Tibial nerve (tissue), 4 donors: ENCODE results near the gene WFIKKN1. TPM values are rescaled to one million over a fixed set of nuclear protein-coding genes. Genes with fewer than 3 reads are reported as not detected.
A peak's percentile ranks its signal among the peaks of the same experiment; 100 is the strongest.

Experiments
- DNase-seq, 2 donors: peaks; one replicate each; pipeline ENCODE4 v3.0.0-alpha.2; 2019; ENCODE audit warnings: low spot score in 2 of 2
- H3K27ac ChIP-seq, 4 donors: fragments of 200-600 bp; sonication (generic) in 3 of 4; one replicate each; pipeline ENCODE4 v1.5.1; 2017 to 2019; ENCODE audit warnings: mild to moderate bottlenecking in 1 of 4
- H3K27me3 ChIP-seq, 2 donors: fragments of 200-600 bp; sonication (generic) in 1 of 2; one replicate each; pipeline versions ENCODE4 v1.5.1 to v1.6.0; 2017 to 2019
- H3K36me3 ChIP-seq, 3 donors: fragments of 200-600 bp; sonication (generic); one replicate each; pipeline ENCODE4 v1.5.1; 2018 to 2019
- H3K4me1 ChIP-seq, 4 donors: fragments of 200-600 bp; sonication (generic) in 3 of 4; one replicate each; pipeline ENCODE4 v1.5.1; 2017 to 2019
- H3K4me3 ChIP-seq, 4 donors: fragments of 200-600 bp; sonication (generic) in 3 of 4; one replicate each; pipeline ENCODE4 v1.5.1; 2017 to 2019; ENCODE audit warnings: mild to moderate bottlenecking in 1 of 4, moderate library complexity in 1 of 4
- H3K9me3 ChIP-seq, 4 donors: fragments of 200-600 bp; sonication (generic) in 3 of 4; one replicate each; pipeline ENCODE4 v1.5.1; 2017 to 2019
- EP300 ChIP-seq, 2 donors: sonication (generic); formaldehyde crosslinking; IDR thresholded peaks; one replicate each; pipeline ENCODE4 v1.6.1; 2017; ENCODE audit warnings: antibody characterized with exemption in 2 of 2, mild to moderate bottlenecking in 1 of 2
- POLR2A ChIP-seq, 2 donors: fragments of 450-650 bp; IDR thresholded peaks; one replicate each; pipeline ENCODE4 v1.6.1; 2017; ENCODE audit warnings: antibody characterized with exemption in 2 of 2, mild to moderate bottlenecking in 2 of 2, moderate library complexity in 2 of 2
- WGBS, 2 donors: methylation state at CpG; one replicate each; pipeline ENCODE4 v1.1.5; 2018; 5-methylcytosine and 5-hydroxymethylcytosine counted together
- total RNA-seq, 4 donors: library from RNA; depleted of rRNA; stranded (reverse); fragments of >200 nt; gene quantifications; one replicate each; pipeline ENCODE4 v1.1.0, GENCODE V29; 2016
- TF ChIP-seq, protein P1 (sequence below), 5 experiments: fragments of 200-600 bp in 3 of 5; fragments of 450-650 bp in 2 of 5; sonication (generic) in 3 of 5; IDR thresholded peaks; one replicate each; pipeline ENCODE4 v1.5.1; 2016 to 2019; ENCODE audit warnings: antibody characterized with exemption in 5 of 5, mild to moderate bottlenecking in 3 of 5, moderate library complexity in 2 of 5

The WFIKKN1 gene
- total RNA-seq, 4 donors from 2014 or later = 0.66 to 3.9 (median 1.8) TPM

DNA sequence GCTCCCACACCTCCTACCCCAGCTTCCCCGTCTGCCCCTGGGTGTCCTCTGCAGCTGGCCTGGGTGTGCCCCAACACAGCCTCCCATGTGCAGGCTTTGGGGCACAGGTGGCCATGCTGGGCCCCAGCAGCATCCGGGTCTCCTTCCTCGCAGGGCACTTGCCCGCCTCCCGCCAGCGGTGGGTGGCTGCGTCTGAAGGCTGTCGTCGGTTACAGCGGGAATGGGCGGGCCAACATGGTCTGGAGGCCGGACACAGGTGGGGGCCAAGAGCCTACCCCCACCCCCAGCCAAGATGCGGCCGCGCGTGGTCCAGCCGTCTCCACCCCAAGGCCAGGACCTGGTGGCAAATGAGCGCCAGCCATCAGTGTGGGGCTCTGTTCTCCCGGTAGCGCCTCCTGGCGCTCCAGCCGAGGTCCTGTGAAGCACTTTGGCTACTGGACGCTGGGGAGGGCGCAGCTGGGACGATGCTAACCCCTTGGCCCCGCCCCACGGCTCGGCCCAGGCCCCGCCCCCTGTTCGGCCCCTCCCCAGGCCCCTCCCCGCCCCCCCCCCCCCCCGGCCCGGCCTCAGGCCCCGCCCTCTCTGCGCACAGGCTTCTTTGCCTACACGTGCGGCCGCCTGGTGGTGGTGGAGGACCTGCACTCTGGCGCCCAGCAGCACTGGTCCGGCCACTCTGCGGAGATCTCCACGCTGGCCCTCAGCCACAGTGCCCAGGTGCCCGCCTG is 29.8 kb downstream of the WFIKKN1 start:
- peak; percentile 84 to 87 for DNase-seq
- no peaks in the 10 kb centered on the region for H3K27me3 ChIP-seq
- peak overlapping the region in 3 of 4 donors; percentile 60 to 90 (median 86) for H3K27ac ChIP-seq
- peaks cover 0 to 16% (median 14%) of the 10 kb centered on the region in 4 donors for H3K4me1 ChIP-seq
- TF ChIP-seq POLR2A (IDR thresholded peaks at IDR 0.05) (peak in 1 of 2 donors; percentile 52), EP300 (IDR thresholded peaks at IDR 0.05) (peak in 1 of 2 donors; percentile 63)
- TF ChIP-seq, protein P1, sequence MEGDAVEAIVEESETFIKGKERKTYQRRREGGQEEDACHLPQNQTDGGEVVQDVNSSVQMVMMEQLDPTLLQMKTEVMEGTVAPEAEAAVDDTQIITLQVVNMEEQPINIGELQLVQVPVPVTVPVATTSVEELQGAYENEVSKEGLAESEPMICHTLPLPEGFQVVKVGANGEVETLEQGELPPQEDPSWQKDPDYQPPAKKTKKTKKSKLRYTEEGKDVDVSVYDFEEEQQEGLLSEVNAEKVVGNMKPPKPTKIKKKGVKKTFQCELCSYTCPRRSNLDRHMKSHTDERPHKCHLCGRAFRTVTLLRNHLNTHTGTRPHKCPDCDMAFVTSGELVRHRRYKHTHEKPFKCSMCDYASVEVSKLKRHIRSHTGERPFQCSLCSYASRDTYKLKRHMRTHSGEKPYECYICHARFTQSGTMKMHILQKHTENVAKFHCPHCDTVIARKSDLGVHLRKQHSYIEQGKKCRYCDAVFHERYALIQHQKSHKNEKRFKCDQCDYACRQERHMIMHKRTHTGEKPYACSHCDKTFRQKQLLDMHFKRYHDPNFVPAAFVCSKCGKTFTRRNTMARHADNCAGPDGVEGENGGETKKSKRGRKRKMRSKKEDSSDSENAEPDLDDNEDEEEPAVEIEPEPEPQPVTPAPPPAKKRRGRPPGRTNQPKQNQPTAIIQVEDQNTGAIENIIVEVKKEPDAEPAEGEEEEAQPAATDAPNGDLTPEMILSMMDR (IDR thresholded peaks at IDR 0.05) = peak; percentile 54 to 87 (median 77)
- no peaks in the 10 kb centered on the region for H3K9me3 ChIP-seq
- 12 to 33% methylated on average over 5 to 16 of the region's 43 CpGs for WGBS, 2 donors
- H3K36me3 ChIP-seq = peaks cover 0 to 41% (median 0%) of the 10 kb centered on the region in 3 donors
- H3K4me3 ChIP-seq = peak overlapping the region in 1 of 4 donors; percentile 48

DNA sequence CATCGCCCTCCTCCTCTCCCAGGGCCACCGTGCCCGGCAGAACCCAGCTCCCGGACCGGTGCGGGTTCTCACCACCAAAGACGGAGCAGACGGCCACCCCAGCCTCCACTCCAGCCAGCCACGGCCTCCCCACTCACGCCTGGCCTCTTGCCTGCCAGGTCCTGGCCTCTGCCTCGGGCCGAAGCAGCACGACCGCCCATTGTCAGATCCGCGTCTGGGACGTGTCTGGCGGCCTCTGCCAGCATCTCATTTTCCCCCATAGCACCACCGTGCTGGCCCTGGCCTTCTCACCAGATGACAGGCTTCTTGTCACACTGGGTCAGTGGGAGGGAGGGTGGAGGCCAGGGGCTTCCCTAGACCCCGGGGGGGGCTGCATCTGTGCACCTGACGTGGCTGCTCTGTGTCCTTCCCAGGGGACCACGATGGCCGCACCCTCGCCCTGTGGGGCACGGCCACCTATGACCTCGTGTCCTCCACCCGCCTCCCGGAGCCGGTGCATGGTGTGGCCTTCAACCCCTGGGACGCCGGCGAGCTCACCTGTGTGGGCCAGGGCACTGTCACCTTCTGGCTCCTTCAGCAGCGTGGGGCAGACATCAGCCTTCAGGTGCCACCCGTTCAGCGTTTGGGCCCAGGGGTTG is 30.5 kb downstream of the WFIKKN1 start:
- no peaks in the 10 kb centered on the region for H3K9me3 ChIP-seq
- H3K27ac ChIP-seq = peak overlapping the region in 3 of 4 donors; percentile 60 to 87 (median 86)
- H3K4me3 ChIP-seq = peak overlapping the region in 1 of 4 donors; percentile 48
- DNase-seq = no peak
- WGBS, 2 donors = 41 to 45% methylated on average over 32 to 33 of the region's 35 CpGs
- H3K4me1 ChIP-seq = peaks cover 0 to 16% (median 14%) of the 10 kb centered on the region in 4 donors
- no peaks in the 10 kb centered on the region for H3K27me3 ChIP-seq
- TF ChIP-seq, protein P1 (IDR thresholded peaks at IDR 0.05) = peak in 1 of 5 experiments; percentile 17
- TF ChIP-seq POLR2A (IDR thresholded peaks at IDR 0.05) = no peak
- TF ChIP-seq EP300 (IDR thresholded peaks at IDR 0.05) = no peak
- H3K36me3 ChIP-seq = peaks cover 0 to 34% (median 0%) of the 10 kb centered on the region in 3 donors

DNA sequence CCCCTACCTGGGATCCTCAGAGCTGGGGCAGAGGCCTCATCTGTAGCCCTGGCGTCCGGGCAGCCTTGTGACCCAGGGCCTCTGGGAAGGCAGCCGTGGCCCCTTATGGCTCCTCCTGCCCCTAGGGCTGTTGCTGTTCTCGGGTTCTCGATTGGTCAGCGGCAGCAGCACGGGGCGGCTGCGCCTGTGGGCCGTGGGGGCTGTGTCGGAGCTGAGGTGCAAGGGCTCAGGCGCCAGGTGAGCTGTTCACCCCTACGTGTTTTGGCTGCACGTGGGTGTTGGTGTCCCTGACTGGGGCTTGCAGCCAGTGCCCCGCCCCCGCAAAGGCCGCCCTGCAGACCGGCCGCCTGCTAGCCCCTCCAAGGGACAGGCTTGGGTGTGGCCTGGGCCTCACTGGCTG is 31.3 kb downstream of the WFIKKN1 start:
- 91% methylated on average over 17 of the region's 19 CpGs; no CpG with 5 or more reads in 1 of the 2 donors for WGBS, 2 donors
- H3K36me3 ChIP-seq = peaks cover 0 to 26% (median 0%) of the 10 kb centered on the region in 3 donors
- no peak overlapping the region for H3K27ac ChIP-seq
- no peak overlapping the region for H3K4me3 ChIP-seq
- no peaks in the 10 kb centered on the region for H3K9me3 ChIP-seq
- TF ChIP-seq, protein P1 (IDR thresholded peaks at IDR 0.05) = no peak
- TF ChIP-seq EP300 (IDR thresholded peaks at IDR 0.05) = no peak
- TF ChIP-seq POLR2A (IDR thresholded peaks at IDR 0.05) = no peak
- no peaks in the 10 kb centered on the region for H3K27me3 ChIP-seq
- peaks cover 0 to 18% (median 14%) of the 10 kb centered on the region in 4 donors for H3K4me1 ChIP-seq
- no peak for DNase-seq

DNA sequence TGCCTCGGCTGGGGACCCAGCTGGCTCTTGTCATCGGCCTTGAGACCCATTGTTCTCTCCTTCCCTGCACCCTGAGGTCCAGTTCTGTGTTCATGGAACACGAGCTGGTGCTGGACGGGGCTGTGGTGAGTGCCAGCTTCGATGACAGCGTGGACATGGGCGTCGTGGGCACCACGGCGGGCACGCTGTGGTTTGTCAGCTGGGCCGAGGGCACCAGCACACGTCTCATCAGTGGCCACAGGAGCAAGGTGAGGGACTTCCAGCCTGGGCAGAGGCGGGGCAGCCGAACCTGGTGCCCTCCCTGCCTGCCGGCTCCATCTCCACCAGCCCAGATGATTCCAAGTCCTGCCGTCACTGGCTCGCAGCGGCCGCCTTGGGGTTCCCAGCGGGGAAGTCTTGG is 31.8 kb downstream of the WFIKKN1 start:
- Histone ChIP-seq H3K27ac (no peak overlapping the region), H3K4me1 (peaks cover 0 to 23% (median 18%) of the 10 kb centered on the region in 4 donors), H3K36me3 (peaks cover 0 to 21% (median 0%) of the 10 kb centered on the region in 3 donors), H3K27me3 (no peaks in the 10 kb centered on the region), H3K4me3 (no peak overlapping the region), H3K9me3 (no peaks in the 10 kb centered on the region)
- WGBS, 2 donors = 93 to 98% methylated on average over 9 to 21 of the region's 21 CpGs
- no peak for DNase-seq
- no peak for TF ChIP-seq POLR2A (IDR thresholded peaks at IDR 0.05)
- TF ChIP-seq EP300 (IDR thresholded peaks at IDR 0.05) = no peak
- TF ChIP-seq, protein P1 (IDR thresholded peaks at IDR 0.05) = no peak

DNA sequence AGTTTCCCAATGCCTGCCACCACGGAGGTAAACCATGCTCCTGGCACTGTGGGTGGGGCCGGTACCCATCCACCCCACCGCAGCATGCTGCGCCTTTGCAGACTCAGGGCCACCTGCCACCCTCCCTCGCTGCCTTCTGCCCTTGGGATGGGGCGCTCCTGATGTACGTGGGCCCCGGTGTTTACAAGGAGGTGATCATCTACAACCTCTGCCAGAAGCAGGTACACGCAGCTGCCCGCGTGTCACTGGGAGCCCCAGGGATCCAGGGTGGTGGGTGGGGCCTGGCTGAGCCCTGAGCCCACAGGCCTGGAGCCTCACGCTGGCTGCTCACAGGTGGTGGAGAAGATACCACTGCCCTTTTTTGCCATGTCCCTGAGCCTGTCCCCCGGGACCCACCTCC is 35.8 kb downstream of the WFIKKN1 start:
- Histone ChIP-seq H3K4me3 (no peak overlapping the region), H3K27me3 (no peaks in the 10 kb centered on the region), H3K27ac (no peak overlapping the region), H3K4me1 (peaks cover 3 to 29% (median 14%) of the 10 kb centered on the region in 4 donors), H3K36me3 (peaks cover 0 to 27% (median 4%) of the 10 kb centered on the region in 3 donors), H3K9me3 (no peaks in the 10 kb centered on the region)
- 81 to 93% methylated on average over 13 of the region's 13 CpGs for WGBS, 2 donors
- no peak for DNase-seq
- no peak for TF ChIP-seq POLR2A (IDR thresholded peaks at IDR 0.05)
- TF ChIP-seq, protein P1 (IDR thresholded peaks at IDR 0.05) = no peak
